Activated CD8-positive, alpha-beta memory T cell treated with anti-CD3 and anti-CD28 coated beads, Interleukin-2, amount 50 U/mL, for 48 hours (primary cell): Measurements from ENCODE around the gene SDK2.

Experiments used
- DNase-seq: peaks from one replicate; pipeline ENCODE4 v3.0.0-alpha.2; 2020

SDK2 gene

DNA sequence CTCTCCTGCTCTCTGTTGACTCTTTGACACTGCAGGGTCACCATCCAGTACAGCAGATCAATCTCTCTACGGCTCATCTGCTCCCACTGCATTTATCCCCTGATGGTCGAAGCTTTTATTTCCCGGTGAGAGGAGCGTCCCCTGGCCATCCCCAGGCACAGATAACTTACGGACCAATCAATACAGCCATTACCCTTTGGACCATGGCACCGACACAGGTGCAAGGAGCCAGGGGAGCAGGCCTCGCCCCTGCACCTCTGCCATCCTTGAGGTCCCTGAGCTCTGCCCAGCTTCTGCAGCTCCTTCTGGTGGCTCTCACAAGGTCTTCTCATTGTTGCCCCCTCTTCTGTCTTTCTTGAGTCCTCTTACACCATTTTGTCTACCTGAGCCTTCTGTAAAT is 115.6 kb downstream of the SDK2 start:
- no peak for DNase-seq

DNA sequence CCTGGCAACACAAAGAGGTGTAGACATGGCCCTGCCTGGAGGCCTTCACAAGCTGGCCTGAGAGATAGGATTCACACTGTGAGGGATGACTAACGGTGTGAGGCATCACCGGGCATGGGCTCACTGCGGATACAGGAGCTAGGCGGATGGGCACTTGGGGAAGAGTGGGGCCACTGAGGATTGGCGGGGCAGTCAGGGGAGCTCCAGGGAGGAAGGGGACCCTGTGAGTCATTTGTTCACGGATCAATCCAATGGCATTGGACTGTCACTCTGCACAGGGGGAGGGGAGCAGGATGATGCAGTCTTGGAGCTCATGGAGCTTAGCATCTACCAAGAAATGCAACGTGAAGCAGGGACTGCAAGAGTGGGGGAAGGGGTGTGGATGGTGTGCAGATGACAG is 117.3 kb downstream of the SDK2 start:
- no peak for DNase-seq

DNA sequence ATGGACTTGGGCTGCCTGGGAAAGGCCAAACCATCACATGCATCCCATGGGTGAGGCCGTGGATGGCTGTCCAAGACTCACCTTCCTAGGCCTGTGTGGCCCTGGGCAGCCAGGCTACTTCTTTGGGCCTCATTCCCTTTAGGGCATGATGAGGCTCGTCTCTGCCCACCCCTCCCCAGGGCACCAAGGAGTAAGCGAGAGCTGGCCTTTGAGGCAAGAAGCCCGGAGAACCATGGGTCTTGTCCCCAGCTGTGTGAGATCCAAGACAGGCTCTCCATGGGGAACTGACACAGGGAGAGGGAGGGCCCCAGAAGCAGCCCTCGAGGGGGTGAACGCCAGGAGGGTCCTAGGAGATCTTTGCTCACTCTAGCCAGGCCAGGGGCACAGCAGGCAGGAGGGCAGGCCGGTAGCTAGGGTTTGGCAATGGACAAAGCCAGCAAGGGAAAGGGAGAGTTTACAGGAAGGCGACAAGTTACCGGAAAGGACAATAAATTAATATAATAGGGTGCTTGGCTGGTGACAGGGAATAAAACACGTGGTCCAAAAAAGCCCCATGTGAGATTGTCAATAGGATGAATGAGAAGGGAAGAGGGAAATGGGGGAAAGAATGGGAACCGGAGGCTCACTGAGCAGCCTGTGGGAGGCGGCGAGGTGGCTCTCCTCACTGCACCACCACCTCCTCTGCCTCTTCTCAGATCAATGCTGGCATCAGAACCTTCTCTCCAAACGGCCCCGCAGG is 119.1 kb downstream of the SDK2 start:
- no peak for DNase-seq

DNA sequence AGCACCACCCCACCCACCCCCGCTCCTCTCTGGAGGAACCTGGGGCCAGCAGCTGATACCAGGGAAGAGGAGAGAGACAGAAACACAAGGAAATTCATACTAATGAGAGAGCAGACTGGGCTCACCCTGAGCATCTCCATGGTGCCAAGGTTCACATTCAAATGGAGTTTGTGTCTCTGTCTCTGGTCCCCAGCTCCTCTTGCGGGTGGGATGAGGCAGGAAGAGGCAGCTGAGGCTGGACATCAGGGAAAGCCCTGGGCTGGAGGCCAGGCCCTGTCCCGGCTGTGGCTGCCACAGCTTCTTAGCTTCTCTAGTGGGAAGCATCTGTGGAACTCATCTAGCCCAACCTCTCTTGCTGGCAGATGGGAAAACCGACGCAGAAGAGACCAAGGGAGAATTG is 121.5 kb downstream of the SDK2 start:
- DNase-seq, result no peak

DNA sequence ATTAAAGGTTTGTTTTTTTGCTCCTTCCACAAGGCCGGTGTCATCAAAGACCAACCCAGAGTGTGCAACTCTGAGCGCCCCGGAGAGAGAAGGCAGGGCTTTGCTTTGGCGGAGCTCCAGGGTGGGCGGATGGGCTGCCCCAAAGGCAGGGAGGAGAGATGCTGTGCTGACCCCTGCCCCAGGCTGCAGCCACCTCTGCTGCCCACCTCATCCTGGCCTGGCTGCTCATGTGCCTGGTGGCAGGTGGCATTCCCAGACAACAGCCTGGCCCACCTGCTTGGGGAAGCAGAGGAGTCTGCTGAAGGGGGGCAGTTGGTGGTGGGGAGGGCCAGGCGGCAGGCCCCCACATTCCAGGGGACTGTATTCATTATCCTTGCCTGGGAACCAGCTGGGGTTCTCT is 122.1 kb downstream of the SDK2 start:
- no peak for DNase-seq

DNA sequence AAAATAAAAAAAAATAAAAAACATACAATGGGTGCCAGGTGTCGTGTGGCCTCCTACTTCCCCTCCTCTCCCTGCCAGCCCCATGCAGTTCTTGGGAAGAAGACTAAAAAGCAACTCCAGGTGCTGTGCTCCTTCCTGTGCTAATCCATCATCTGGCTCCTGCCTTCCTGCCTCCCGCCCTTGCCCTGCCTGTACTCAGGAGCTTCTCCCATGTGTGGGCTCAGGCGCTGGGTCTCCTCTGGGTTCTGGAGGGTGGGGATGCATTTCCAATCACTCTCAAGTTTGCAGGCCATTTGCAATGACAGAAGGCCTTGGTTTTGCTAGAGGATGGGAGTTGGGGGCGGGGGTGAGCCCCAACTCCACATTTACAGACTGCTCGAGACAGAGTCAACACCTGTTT is 122.9 kb downstream of the SDK2 start:
- DNase-seq, result no peak

DNA sequence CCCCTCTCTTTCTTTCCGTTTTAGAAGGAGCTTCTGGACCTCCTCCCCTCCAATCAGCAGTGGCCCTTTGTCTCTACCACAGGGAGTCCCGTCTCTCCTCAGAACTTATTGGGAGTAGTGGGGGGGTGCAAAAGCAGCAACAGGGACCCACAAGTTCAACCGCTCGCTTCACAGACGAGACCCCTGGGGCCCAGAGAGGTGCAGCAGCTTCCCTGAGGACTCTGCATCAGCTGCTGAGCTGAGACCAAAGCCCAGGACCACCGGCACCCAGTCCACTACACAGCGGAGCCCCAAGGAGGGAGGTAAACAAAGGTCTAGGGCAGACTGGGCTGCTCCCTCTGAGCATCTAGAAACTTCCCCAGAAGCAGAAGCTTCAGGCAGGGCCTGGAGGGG is 123.9 kb downstream of the SDK2 start:
- DNase-seq, result no peak

DNA sequence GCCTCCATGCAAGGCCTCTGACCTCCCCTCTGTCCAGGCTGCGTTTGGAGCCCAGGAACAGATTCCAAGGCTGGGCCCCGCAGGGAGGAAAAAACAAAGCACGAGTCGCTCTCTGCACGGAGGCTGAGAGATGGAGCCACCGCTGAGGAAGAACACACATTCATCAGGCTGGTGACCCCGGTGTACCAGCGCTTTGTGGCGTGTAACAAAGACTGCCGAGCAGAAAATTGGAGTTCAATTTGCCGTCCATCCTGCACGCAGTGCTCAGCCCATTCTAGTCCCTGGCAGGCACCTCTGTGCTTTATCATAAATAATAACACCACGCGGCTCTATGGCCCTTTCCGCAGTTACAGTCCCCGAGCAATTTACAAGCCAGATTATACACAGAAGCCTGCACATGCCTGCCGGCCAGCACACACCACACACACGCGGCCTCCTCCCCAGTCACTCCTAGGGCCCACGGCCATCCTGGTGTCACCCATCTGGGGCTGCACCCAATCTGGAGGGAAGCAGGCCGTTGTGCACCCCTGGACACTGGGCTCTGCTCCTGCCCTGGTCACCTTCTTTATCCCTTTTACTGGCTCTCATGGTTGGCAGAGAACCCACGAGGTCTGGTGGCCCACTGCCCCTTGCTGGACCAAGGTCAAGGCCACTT is 124.4 kb downstream of the SDK2 start:
- no peak for DNase-seq

DNA sequence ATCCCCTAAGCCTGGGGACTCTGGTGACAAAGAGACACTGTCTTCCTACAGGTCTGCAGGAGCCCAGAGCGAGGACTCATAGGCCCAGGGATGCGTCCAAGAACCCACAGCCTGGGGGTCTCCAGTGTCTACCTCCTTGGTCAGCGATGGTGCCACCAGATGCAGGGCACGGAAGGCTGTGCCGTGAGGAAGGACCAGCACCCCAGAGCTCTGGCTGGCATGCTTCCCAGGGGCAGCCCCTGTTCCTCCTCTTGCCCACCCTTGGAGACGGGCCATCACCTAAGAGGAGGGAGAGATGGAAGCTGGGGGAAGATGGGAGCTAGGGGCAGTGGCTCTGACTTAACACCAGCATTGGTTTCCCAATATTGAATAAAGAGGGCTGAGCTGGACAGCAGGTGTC is 125.2 kb downstream of the SDK2 start:
- no peak for DNase-seq

DNA sequence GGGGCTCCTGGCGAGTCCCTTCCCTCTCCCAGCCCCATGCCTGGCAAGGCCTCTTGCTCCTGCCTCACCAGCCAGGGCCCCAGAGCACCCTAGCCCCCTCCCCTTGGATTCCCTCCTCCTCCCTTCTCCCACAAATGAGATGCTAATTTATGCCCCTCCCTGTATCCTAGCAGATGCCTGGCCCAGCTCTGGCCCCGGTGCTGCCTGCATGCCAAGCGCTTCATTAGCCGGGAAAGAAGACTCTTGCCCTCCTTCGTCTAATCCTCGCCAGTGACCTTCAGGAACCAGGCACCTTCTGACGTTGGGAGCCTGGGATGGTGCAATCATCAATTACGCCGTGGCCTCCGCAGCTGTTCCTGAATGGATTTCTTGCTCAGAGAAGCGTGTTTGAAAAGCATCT is 127.8 kb downstream of the SDK2 start:
- no peak for DNase-seq

DNA sequence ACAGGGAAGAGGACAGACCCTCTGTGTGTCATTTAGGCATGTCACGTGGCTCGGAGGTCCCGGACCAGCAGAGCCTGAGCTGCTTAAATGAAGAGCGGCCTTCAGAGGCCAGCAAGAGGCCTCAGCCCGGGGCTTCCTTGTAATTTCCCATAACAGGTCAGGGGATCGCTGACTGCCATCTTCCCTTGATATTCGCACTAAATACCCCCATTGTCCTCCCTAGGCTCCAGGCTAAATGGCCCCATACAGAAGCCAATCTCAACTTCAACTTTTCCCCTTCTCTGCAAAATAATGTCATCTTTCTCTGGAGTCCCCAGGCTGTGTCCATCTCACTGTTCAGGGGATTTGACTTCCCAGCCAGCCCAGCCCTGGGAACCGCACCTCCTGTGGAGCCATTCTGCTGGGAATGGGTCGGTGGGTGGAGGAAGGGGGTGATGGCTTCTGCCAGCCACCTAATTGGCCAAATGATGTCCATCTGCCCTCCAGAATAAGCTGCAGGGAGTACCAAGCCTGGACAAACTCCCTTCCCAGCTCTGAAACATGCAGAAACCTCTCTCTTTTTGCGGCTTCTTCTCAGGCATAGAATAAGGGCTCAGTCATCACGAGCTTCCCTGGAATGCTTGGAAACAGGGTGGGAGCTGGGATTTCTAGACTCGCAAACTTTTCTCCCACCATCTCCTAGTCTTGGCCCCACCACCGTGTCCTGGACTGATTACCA is 129.9 kb downstream of the SDK2 start:
- DNase-seq, result no peak

DNA sequence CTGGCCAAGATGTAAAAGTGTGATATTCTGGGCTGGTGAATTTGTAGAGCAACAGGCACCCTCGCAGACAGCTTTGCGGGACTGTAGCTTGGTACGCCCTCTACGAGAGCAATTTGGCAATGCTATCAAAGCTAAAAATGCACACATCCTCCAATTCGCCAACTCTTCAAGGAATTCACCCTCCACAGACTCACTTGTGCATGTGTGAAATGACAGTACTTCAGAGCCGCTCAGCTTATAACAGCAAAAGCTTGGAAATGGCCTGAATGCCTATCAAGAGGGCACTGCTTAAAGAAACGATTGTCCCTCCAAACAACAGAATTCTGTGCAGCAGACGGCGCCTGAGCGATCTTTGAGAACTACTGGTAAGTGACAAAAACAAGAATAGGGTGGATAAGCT is 130.8 kb downstream of the SDK2 start:
- no peak for DNase-seq

DNA sequence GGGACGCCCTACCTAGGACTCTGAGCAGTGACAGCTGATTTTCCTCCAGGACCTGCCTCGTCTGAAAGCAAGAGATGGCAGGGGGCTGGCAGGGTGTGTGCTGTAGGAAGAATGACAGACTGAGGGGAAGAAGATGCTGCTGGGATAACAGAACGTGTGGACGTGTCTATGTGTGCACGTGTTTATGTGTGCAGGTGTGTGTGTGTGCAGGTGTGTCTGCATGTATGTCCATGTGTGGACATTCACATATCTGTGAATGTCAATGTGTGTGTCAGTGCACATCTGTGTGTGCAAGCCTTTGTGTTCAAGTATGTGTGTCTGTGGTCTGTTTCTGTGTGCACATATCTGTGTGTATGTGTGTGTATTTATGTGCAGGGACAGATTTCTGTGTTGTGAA is 132.5 kb downstream of the SDK2 start:
- DNase-seq, result no peak

DNA sequence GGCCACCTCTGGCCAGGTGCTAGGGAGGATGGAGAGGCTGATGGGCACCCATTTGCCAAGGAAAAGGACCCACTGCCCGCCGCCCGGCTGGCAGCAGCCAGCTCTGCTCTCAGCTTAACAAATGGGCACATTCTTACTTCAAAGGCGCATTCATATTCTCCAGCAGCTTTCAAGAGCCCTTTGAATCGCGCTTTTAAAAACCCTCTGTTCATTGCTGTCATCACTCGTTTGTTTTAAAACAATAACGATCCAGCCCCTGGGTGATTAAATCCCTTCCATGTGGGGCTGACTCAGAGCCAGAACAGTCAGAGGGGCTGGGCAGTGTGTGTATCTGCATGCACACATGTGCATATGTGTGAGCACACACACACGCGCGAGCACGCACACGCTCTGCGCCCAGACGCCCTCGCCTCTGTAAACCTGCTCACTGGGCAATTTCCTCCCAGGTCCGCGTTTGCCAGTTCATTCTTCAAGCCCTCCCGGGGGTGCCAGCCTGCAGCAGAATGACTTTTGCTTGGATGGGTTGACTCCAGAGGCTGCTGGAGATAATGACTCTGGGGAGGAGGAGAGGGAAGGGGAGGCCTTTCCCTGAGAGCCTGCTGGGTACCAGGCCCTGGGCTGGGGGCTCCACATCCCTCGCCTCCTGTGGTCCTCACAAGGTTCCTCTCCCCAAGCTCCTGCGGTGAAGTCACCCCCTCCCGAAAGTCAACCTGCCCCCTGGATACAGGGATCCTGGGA is 133.1 kb downstream of the SDK2 start:
- no peak for DNase-seq

DNA sequence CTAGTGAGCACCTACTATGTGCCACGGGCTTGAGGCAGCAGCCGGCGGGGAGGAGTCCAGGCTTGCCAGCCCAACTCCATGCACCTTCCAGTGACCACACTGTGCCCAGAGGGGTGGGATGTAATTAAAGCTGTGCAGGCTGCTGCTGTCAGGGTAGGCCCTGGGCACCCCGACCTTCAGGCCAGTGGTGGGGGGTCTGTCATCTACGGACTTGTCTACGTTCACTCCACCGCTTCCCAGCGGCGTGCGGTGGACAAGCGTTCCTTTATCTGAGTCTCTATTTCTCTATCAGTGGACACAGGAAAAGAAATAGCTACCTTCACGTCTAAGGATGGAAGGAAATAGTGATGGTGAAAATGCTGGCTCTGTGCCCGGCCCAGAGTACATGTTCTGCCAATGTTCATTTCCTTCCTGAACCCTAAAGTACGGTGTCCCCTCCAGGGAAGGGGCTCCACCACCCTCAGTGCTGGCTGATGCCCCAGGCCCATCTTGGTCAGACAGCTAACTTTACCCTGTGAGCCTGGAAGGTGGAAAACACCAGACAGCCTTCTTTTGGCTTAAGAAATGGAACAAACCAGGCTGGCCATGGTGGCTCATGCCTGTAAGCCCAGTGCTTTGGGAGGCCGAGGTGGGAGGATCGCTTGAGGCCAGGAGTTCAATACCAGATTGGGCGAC is 135.2 kb downstream of the SDK2 start:
- DNase-seq, result no peak

DNA sequence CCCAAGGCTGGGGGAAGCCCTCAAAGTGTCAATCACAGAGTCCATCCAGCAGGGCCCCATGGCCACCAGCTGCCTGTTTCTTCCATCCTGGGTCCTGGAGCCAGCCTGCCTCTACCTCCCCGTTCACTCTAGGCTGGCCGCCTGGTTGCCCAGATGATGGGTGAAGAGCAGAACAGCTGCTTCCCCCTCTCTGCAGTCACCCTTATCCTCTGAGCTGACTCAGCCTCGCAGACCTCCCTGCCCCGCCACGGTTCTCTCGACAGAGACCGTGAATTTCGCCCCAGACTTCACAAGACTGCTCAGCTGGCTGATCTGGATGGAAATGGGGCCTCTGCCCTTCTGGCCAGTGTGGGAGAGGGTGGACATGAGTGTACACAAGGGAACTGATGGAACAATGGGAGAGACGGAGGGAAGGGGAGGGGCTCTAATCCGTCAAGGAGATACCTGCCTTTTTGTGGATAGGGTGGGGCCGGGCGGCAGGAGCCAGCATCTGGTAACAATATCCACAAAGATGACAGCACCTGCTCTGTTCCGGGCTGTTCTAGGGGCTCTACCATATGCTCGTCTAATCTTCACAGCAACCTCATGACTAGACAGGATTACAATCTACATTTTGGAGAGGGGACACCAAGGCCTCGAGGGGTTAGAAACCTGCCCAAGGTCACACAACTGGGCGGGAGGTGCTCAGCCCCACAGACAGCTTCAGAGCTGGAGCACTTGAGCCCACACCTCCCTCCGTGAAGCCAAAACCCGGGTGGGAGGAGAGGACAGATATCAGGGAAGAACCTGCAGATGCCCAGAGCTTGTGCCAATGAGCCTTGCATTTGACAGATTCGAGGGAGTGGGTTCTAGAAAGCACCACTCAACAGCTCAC is 136.0 kb downstream of the SDK2 start:
- no peak for DNase-seq

DNA sequence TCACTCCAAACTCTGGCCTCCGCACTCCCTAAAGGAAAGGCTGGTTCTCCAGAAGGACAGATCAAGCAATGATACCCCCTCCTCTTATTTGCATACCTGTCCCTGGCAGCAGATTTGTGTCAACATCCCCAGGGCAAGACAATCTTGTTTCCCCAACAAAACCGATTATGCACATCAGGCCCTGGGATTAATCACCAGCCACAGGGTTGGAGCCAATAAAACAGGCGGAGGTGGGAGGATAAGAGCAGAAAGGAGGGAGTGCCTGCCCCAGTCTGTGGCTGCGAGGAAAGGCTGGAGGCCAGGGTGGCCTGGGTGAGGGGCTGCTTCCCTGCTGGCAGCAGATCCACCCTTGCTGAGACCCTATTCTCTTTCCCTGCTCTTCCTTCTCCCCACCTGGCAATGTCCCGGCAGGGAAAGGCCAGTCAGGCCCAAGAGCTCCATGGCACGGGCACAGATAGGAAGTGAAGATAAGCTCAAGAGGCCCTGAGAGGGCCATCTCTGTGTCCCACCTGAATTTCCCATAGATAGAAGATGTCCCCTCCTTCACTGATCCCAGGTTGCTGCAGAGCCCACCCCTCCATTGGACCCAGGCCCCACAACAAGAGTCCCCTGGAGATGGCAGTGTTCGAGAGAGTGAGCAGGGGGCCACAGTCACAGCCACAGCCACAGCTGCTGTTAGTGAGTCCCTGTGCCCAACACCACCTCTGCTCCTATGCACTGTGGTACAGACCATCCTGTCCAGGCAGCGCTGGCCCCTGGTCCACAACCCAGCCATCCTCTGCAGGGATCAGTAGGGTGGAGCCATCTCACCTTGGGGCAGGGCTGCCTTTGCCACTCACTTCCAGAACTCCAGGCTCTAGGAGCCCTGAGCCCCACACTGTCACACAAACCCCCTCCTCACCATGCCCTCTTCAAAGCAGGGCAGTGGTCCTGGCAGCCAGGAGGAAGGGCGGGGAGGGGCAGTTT is 137.5 kb downstream of the SDK2 start:
- no peak for DNase-seq

DNA sequence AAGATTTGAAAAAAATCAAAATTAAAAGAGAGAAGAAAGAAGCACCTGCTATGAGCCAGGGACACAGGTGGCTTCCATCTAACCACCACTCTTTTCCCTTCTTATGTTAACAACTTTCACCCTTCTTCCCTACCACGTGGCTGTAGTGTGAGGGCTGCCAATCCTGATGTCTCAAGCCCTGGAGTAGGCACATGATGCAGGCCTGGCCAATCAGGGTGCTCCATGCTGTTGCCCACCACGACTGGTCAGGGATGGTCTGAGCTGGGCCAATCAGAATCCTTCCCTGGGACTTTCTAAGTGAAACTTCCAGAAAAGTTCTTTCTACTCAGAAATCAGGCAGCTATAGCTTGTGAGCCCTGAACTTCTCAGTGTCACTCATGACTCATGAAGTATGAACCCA is 140.7 kb downstream of the SDK2 start:
- DNase-seq, result no peak

DNA sequence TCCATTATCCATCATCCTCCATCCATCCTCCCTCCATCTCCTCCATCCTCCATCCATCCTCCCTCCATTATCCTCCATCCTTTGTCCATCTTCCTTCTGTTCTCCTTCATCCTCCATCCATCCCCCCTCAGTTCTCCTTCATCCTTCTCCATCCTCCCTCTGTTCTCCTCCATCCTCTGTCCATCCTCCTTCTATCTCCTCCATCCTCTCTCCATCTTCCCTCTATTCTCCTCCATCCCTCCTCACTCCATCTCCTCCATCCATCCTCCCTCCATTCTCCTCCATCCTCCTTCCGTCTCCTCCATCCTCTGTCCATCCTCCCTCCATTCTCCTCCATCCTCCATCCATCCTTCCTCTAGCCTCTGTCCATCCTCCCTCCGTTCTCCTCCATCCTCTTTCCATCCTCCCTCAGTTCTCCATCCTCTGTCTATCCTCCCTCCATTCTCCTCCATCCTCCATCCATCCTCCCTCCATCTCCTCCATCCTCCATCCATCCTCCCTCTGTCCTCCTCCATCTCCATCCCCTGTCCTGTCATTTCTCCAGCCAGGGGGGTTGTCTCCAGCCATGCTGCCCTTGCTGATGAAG is 143.7 kb downstream of the SDK2 start:
- DNase-seq, result no peak

DNA sequence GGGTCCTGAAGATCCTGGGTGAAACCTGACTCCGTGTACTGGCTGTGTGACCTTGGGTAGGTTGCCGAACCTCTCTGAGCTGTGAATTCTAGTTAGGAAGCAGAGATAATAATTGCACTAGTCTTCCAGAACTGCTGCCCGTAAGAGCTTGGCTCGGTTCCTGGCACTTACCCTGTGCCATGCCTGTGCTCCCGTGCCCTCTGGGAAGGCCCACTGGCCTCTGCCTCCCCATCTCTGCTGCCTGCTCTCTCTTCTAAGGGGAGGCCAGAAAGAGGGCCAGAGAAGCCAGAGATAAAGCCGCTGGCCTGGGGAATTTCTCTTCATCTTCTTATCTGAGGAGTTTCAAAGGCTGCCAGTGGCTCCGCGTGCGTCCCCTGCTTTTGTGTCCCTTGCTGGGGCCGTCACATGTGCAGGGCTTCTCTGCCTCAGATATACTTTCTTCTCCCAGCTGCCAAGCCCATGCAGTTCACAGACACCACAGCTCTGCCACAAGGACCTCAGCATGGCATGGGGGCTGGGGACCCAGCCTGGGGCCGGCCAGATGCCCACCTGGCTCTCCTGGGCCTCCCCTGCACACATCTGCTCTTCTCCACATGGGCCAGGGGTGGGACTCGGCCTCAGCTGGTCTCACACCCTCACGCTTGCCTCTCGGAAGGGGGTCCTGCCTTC is 145.2 kb downstream of the SDK2 start:
- DNase-seq, result no peak
